Epithelial cell of proximal tubule (primary cell): Measurements from ENCODE around the gene MRPL39. TPM values are rescaled to one million over a fixed set of nuclear protein-coding genes. Genes with fewer than 3 reads are reported as not detected.
"Not testable (repeated sequence)": the region's sequence is repeated elsewhere in the genome, so short reads cannot be mapped to it uniquely, and the experiment has no call there.

ENCODE experiments used
- DNase-seq: peaks from one replicate; pipeline ENCODE4 v3.0.0-alpha.2; 2011; ENCODE audit warnings: low read depth
- H3K4me3 ChIP-seq: 2 replicates; pipeline ENCODE4 v1.5.1; 2011; ENCODE audit warnings: low read depth, mild to moderate bottlenecking, low read length
- total RNA-seq: library from RNA; depleted of rRNA; stranded (reverse); fragments of >200 nt; gene quantifications from 2 replicates; pipeline ENCODE4 v1.2.3, GENCODE V29; 2015
- TF ChIP-seq, protein P1 (sequence below): conservative IDR thresholded peaks from 2 replicates; pipeline ENCODE4 v1.5.1; 2012; ENCODE audit warnings: low read depth, mild to moderate bottlenecking, low read length

Gene MRPL39
- total RNA-seq, 1 donor from 2014 or later = 65.4 TPM

DNA sequence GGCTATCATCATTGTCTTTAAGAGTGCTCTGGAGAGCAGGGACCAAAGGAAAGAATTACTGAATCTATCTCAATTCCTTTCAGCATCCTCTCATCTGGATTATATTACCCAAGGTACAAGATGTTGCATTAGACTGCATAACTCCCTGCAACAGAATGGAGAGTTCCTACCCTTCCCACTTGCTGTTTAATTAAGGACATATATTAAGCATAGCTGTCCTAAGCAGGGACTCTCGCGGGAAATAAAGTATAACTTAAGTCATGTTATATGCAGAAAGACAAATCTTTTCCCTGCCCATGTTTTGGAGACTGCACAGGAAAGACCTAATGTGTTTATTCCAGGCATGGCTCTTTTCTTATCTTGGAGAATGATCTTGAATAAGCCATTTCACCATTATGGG lies 25.0 kb upstream of the MRPL39 start:
- TF ChIP-seq, protein P1, sequence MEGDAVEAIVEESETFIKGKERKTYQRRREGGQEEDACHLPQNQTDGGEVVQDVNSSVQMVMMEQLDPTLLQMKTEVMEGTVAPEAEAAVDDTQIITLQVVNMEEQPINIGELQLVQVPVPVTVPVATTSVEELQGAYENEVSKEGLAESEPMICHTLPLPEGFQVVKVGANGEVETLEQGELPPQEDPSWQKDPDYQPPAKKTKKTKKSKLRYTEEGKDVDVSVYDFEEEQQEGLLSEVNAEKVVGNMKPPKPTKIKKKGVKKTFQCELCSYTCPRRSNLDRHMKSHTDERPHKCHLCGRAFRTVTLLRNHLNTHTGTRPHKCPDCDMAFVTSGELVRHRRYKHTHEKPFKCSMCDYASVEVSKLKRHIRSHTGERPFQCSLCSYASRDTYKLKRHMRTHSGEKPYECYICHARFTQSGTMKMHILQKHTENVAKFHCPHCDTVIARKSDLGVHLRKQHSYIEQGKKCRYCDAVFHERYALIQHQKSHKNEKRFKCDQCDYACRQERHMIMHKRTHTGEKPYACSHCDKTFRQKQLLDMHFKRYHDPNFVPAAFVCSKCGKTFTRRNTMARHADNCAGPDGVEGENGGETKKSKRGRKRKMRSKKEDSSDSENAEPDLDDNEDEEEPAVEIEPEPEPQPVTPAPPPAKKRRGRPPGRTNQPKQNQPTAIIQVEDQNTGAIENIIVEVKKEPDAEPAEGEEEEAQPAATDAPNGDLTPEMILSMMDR = no peak
- DNase-seq = no peak
- no peak overlapping the region for H3K4me3 ChIP-seq

DNA sequence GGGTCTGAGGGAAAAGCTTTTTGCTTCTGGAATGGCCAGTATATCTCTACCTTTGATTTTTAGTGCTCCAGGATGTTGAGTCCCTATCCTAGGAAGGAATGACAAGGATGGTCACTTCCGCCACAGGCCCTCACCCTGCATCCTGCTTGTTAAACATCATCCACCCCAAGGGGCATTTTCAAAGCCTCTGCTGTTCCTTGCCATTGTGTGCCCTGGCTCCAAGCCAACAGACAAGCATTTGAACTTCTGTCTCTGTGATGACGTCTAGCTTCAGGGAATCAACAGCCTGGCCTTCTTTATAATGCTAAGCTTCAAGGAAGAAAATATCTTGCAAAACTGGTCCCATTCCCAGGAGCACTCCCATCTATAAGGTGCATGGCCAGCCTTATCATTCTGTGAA lies 19.5 kb upstream of the MRPL39 start:
- TF ChIP-seq, protein P1 = no peak
- no peak overlapping the region for H3K4me3 ChIP-seq
- DNase-seq = no peak

DNA sequence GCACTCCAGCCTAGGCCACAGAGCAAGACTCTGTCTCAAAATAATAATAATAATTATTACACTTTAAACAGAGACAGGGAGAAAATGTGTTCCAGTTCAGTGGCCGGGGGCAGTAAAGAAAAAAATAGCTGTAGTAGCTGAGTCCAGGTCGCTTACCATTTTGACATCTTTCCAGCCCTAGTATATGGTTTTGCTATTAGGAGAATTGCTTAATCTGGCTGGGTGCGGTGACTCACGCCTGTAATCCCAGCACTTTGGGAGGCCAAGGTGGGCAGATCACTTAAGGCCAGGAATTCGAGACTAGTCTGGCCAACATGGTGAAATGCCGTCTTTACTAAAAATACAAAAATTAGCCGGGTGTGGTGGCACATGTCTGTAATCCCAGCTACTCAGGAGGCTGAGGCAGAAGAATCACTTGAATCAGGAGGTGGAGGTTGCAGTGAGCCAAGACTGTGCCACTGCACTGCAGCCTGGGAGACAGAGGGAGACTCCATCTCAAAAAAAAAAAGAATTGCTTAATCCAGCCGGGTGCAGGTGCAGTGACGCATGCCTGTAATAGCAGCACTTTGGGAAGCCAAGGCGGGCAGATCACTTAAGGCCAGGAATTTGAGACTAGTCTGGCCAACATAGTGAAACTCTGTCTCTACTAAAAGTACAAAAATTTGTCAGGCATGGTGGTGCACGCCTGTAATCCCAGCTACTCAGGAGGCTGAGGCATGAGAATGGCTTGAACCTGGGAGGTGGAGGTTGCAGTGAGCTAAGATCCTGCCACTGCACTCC lies 18.7 kb upstream of the MRPL39 start:
- DNase-seq, H3K4me3 ChIP-seq: not testable (repeated sequence)

DNA sequence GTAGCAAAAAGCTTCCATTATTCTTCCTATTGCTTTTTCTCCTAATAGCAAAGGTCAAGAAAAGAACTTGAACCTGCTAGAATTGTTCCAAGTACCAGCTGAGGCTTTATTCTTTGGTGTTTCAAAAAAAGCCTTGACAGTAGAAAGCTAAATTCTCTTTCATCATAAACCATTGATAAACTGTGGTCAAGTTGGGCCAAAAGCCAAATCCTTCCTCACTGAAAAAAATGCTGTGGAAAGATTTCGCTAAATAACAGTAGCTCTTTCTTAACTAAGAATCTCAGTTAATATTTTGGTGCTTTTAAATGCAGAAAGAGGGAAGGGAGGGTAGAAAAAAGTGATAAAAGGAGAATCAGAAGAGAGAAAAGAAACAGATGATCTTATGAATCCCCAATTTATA lies 17.8 kb upstream of the MRPL39 start:
- TF ChIP-seq, protein P1 = no peak
- DNase-seq = no peak
- no peak overlapping the region for H3K4me3 ChIP-seq

DNA sequence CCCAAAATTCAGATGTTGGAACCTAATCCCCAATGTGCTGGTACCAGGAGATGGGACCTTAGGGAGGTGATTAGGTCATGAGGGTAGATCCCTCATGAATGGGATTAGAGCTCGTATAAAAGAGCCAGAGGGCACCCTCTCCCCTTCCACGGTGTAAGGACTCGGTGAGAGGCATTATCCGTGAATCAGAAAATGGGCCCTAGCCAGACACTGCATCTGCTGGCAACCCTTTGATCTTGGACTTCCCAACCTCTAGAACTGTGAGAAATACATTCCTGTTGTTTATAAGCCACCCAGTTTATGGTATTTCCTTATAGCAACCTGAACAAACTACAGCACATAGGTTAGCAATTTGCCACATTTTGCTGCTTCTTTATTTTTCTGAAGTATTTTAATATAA lies 17.2 kb upstream of the MRPL39 start:
- TF ChIP-seq, protein P1 = no peak
- no peak for DNase-seq

DNA sequence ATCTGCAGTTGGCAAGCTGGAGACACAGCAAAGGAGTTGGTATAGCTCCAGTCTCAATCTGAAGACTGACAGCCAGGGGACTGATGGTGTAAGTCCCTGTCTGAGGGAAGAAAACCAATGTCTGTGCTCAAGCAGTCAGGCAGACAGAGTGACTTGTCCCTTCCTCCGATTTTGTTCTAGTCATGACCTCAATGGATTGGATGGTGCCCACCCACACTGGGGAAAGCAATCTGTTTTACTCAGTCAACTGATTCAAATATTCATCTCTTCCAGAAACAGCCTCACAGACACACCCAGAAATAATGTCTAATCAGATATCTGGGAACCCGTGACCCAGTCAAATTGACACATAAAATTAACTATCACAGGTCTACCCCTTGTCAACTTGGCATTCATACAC lies 11.9 kb upstream of the MRPL39 start:
- DNase-seq = no peak

More for the DNA sequence above, 17.2 kb upstream of the MRPL39 start:
- H3K4me3 ChIP-seq = no peak overlapping the region

DNA sequence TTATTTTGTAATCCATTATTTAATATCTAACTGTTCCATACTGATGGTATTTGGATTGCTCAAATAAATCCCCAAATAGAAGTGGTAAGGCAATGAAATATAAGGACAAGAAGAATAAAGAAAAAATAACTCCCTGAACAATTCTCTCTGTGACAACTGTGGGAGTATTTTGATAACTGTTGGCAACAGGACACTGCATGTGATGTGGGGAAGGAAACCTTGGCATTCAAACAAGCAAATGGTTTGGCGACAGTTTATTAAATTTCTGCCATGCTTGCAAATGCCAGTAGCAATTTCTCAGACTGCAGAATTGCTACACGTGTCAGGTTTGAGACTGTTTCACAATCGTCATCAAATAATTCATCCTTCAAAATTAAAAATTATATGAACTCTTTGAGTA lies 8.6 kb upstream of the MRPL39 start:
- H3K4me3 ChIP-seq = no peak overlapping the region
- no peak for DNase-seq
- TF ChIP-seq, protein P1 = no peak

More for the DNA sequence above, 11.9 kb upstream of the MRPL39 start:
- H3K4me3 ChIP-seq = no peak overlapping the region
- TF ChIP-seq, protein P1 = no peak
